Spleen (tissue), 7 donors: Measurements from ENCODE around the gene ARHGAP25.
A peak's percentile ranks its signal among the peaks of the same experiment; 100 is the strongest.

Source experiments
- CTCF ChIP-seq, 11 experiments: fragments of 200-600 bp in 7 of 11; fragments of 450-650 bp in 4 of 11; sonication (generic) in 4 of 11; IDR thresholded peaks in 8 of 11; conservative IDR thresholded peaks in 3 of 11; 1 replicate in 7 of 11; 2 replicates in 4 of 11; pipeline versions ENCODE4 v1.4.0 to v1.8.0; 2016 to 2021; ENCODE audit warnings: antibody characterized with exemption in 11 of 11, inconsistent platforms in 4 of 11, mild to moderate bottlenecking in 1 of 11
- POLR2A ChIP-seq, 3 donors: fragments of 450-650 bp; IDR thresholded peaks; one replicate each; pipeline ENCODE4 v1.5.1; 2017; ENCODE audit warnings: antibody characterized with exemption in 3 of 3, mild to moderate bottlenecking in 1 of 3
- POLR2AphosphoS5 ChIP-seq, 3 donors: sonication (generic); formaldehyde crosslinking; IDR thresholded peaks; one replicate each; pipeline ENCODE4 v1.5.1; 2017; ENCODE audit warnings: antibody characterized with exemption in 3 of 3
- donor health status: DM: no; HTN: no; CAD: no; lungs with moderate emphysema.
- donor health status: DM: no; HTN: no; CAD: no.
- donor health status: DM: no; HTN: no; CAD: no.

- no peak for TF ChIP-seq POLR2A (IDR thresholded peaks at IDR 0.05)
- no peak for TF ChIP-seq POLR2AphosphoS5 (IDR thresholded peaks at IDR 0.05)
- peak in 9 of 11 experiments; percentile 7 to 66 (median 51) for TF ChIP-seq CTCF (IDR thresholded peaks at IDR 0.05 in 8 of 11, conservative IDR thresholded peaks at IDR 0.05 in 3 of 11)
Measured at GRCh38 chr2:68715353-68716041, 19.1 kb upstream of the ARHGAP25 start.
